Activated CD8-positive, alpha-beta T cell treated with anti-CD3 and anti-CD28 coated beads for 36 hours (primary cell): ENCODE results near the gene SPACDR. TPM values are rescaled to one million over a fixed set of nuclear protein-coding genes. Genes with fewer than 3 reads are reported as not detected.

Experiments
- ATAC-seq: fragments of 200-7000 bp; cut with Tn5 transposase; one replicate; pipeline ENCODE4 v1.10.0; 2021; ENCODE audit warnings: mild to moderate bottlenecking, moderate library complexity
- CTCF ChIA-PET: fragments of 350-600 bp; sonication (Branson Sonifier 250); formaldehyde crosslinking; loops from one replicate; lab custom pipeline; 2021; ENCODE audit warnings: antibody characterized with exemption; lab: Charles Lee
- POLR2A ChIA-PET: fragments of 350-600 bp; sonication (Branson Sonifier 250); formaldehyde crosslinking; loops from one replicate; lab custom pipeline; 2021; ENCODE audit warnings: antibody characterized with exemption; lab: Charles Lee
- DNase-seq: peaks from one replicate; pipeline ENCODE4 v3.0.0-alpha.2; 2020
- H3K27ac Mint-ChIP-seq: one replicate; pipeline ENCODE4 v1.8.0; 2021; ENCODE audit warnings: mild to moderate bottlenecking, mixed read lengths
- H3K27me3 Mint-ChIP-seq: one replicate; pipeline ENCODE4 v1.8.0; 2021; ENCODE audit warnings: mixed read lengths
- H3K36me3 Mint-ChIP-seq: one replicate; pipeline ENCODE4 v1.8.0; 2021; ENCODE audit warnings: low read depth, mixed read lengths
- H3K4me1 Mint-ChIP-seq: one replicate; pipeline ENCODE4 v1.8.0; 2021; ENCODE audit warnings: low read depth, mixed read lengths
- H3K4me3 Mint-ChIP-seq: one replicate; pipeline ENCODE4 v1.8.0; 2021; ENCODE audit warnings: mild to moderate bottlenecking, moderate library complexity, mixed read lengths
- H3K9me3 Mint-ChIP-seq: one replicate; pipeline ENCODE4 v1.8.0; 2021; ENCODE audit warnings: mixed read lengths
- intact Hi-C: fragments of 100-400 bp; cut with micrococcal nuclease; formaldehyde crosslinking; loops from one replicate; pipeline ENCODE4 v1.10.0; 2022
- total RNA-seq, 2 experiments: library from RNA; stranded (reverse); gene quantifications; one replicate each; pipeline ENCODE4 v1.2.3, GENCODE V29; 2021
- TF ChIP-seq, protein P1 (sequence below): fragments of 200-600 bp; IDR thresholded peaks from one replicate; pipeline ENCODE4 v1.8.0; 2022; ENCODE audit warnings: antibody characterized with exemption, mild to moderate bottlenecking

The SPACDR gene, protein sequence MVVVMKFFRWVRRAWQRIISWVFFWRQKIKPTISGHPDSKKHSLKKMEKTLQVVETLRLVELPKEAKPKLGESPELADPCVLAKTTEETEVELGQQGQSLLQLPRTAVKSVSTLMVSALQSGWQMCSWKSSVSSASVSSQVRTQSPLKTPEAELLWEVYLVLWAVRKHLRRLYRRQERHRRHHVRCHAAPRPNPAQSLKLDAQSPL
- total RNA-seq, result 1 to 10 TPM; 3.7 to 4.6 TPM

DNA sequence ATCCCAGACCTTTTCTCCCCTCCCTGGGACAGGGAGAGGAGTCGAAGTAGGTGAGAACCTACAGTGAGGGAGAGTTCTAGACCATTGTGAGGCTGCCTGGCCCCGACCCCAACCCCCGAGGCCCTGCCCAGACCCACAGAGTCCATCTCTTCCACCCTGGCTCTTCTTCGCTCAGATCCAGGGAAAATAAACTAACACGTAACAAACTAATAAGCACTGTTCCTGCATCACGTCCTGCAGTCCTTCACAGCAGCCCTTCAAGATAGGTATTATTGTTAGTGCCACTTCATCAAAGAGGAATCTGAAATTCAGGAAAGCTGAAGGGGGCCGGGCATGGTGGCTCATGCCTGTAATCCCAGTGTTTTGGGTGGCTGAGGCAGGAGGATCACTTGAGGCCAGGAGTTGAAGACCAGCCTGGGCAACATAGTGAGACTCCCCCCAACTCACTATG is at the start of gene SPACDR:
SPACDR (minus strand) TSS at position 51 of the 451 bp plus-strand sequence. CDS start 235 bp downstream, outside the sequence.
- peak within 1 kb of the TSS; percentile 57 for H3K27ac Mint-ChIP-seq
- TF ChIP-seq, protein P1, sequence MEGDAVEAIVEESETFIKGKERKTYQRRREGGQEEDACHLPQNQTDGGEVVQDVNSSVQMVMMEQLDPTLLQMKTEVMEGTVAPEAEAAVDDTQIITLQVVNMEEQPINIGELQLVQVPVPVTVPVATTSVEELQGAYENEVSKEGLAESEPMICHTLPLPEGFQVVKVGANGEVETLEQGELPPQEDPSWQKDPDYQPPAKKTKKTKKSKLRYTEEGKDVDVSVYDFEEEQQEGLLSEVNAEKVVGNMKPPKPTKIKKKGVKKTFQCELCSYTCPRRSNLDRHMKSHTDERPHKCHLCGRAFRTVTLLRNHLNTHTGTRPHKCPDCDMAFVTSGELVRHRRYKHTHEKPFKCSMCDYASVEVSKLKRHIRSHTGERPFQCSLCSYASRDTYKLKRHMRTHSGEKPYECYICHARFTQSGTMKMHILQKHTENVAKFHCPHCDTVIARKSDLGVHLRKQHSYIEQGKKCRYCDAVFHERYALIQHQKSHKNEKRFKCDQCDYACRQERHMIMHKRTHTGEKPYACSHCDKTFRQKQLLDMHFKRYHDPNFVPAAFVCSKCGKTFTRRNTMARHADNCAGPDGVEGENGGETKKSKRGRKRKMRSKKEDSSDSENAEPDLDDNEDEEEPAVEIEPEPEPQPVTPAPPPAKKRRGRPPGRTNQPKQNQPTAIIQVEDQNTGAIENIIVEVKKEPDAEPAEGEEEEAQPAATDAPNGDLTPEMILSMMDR, result no peak

DNA sequence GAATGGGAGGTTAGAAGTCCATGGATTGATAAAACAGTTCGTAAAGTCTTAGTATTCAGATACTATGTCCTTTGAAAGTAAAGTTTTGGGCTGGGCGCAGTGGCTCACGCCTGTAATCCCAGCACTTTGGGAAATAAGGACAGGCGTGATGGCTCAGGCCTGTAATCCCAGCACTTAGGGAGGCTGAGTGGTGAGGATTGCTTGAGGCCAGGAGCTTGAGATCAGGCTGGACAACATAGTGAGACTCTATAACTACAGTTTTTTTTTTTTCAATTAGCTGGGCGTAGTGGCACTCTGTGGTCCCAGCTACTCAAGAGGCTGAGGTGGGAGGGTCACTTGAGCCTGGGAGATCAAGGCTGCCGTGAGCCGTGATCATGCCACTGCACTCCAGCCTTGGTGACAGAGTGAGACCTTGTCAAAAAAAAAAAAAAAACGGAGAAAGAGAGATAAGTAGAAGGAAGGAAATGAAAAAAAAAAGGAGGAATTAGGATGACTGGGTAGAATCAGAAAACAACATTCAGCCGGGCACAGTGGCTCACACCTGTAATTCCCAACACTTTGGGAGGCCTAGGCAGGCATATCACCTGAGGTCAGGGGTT is 49.3 kb upstream of the SPACDR start:
- POLR2A ChIA-PET, result no interaction called here
- intact Hi-C loops, result no loop called here
- peaks cover 18% of the 10 kb centered on the region for H3K4me1 Mint-ChIP-seq

More for the DNA sequence above, at the start of gene SPACDR:
- intact Hi-C loops, result no loop called here
- H3K36me3 Mint-ChIP-seq, result peaks cover 13% of the 10 kb centered on the region
- H3K4me1 Mint-ChIP-seq, result peaks cover 2% of the 10 kb centered on the region
- H3K27me3 Mint-ChIP-seq, result no peaks in the 10 kb centered on the region
- no peaks in the 10 kb centered on the region for H3K9me3 Mint-ChIP-seq
- ChIA-PET POLR2A (interaction anchor here (0.9 to 1.4 kb wide), 2 partner anchors 20 to 84 kb away, joined by 3 read pairs; no protein-coding TSS in a partner anchor), CTCF (interaction anchor here (0.6 to 1.2 kb wide), 3 partner anchors 13 to 96 kb away, joined by 3 to 4 read pairs (median 3); no protein-coding TSS in a partner anchor)
- no peak within 1 kb of the TSS for H3K4me3 Mint-ChIP-seq
- no peak for ATAC-seq
- no peak for DNase-seq

DNA sequence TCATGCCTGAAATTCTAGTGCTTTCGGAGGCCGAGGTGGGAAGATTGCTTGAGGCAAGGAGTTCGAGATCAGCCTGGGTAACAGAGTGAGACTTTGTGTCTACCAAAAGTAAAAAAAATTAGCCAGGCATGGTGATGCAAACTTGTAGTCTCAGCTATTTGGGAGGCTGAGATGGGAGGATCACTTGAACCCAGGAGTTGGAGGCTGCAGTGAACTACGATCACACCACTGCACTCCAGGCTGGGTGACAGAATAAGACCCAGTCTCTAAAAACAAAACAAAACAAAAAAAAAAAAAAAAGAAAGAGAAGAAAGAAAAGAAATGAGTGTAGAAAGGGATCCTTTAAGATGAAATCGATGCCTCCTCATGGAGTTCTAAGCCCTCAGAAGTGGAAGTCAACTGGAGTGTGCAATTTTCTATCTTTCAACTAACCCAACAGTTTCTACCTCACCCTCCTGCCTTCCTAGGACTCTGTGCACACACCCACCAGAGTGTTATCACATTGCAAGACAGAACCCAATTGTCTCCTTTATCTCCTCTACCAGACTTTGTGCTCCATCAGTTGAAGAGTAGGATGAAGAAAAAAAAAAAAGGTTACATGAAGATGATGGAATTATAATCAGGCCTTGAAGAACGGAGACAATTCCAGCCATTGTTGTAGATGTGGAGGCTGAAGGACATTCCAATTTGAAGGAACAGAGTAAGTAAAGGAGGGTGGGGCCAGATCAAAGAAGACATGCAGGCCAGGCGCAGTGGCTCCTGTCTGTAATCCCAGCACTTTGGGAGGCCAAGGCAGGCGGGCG is 46.6 kb upstream of the SPACDR start:
- DNase-seq (no peak), ATAC-seq (no peak)
- Mint-ChIP-seq H3K9me3 (no peaks in the 10 kb centered on the region), H3K27me3 (no peaks in the 10 kb centered on the region), H3K4me1 (peaks cover 7% of the 10 kb centered on the region), H3K27ac (no peak overlapping the region), H3K4me3 (no peak overlapping the region), H3K36me3 (no peaks in the 10 kb centered on the region)
- TF ChIP-seq, protein P1, result no peak
- ChIA-PET POLR2A (no interaction called here), CTCF (no interaction called here)
- intact Hi-C loops, result no loop called here

More for the DNA sequence above, 49.3 kb upstream of the SPACDR start:
- CTCF ChIA-PET, result no interaction called here
- no peak for ATAC-seq
- no peak for DNase-seq
- Mint-ChIP-seq H3K27me3 (no peaks in the 10 kb centered on the region), H3K27ac (no peak overlapping the region), H3K4me3 (no peak overlapping the region), H3K36me3 (no peaks in the 10 kb centered on the region), H3K9me3 (no peaks in the 10 kb centered on the region)
- TF ChIP-seq, protein P1, result no peak

DNA sequence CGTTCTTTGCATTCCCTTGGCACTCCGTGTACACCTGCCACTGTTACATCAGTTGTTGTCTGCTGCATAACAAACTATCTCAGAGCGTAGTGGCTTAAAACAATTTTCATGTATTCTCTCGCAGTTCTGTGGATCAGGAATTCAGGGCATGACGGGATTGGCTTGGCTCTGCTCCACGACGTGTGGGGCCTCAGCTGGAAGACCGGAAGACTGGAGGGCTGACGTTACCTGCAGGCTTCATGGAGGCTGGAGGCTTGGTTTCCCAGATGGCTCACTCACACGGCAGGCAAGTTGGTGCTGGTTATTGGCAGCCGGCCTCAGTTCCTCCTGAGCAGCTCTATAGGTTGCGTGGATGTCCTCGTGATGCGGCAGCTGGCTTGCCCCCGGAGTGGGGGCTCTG is 45.2 kb upstream of the SPACDR start:
- ChIA-PET CTCF (interaction anchor here (1.0 to 1.8 kb wide), 2 partner anchors 40 to 50 kb away, joined by 5 read pairs; no protein-coding TSS in a partner anchor), POLR2A (no interaction called here)
- Mint-ChIP-seq H3K27me3 (no peaks in the 10 kb centered on the region), H3K9me3 (no peaks in the 10 kb centered on the region), H3K36me3 (no peaks in the 10 kb centered on the region), H3K27ac (no peak overlapping the region), H3K4me1 (no peaks in the 10 kb centered on the region), H3K4me3 (no peak overlapping the region)
- intact Hi-C loops, result no loop called here
- TF ChIP-seq, protein P1, result no peak
- no peak for ATAC-seq
- no peak for DNase-seq
